Keratinocyte (primary cell): ENCODE measurements around the gene YAF2. TPM values are rescaled to one million over a fixed set of nuclear protein-coding genes. Genes with fewer than 3 reads are reported as not detected.

Experiments used
- DNase-seq: peaks from one replicate; pipeline ENCODE4 v3.0.0-alpha.2; 2011; ENCODE audit warnings: low read depth, missing footprints, low spot score
- FAIRE-seq: peaks from 2 replicates; lab custom pipeline; 2011; peaks lifted over from hg19 to GRCh38; lab: Jason Lieb, UNC
- H2AFZ ChIP-seq: 2 replicates; pipeline ENCODE4 v1.6.0; 2012; ENCODE audit warnings: low read length, control low read depth, inconsistent platforms; ENCODE audit not compliant: control insufficient read depth
- H3K27ac ChIP-seq: 2 replicates; pipeline ENCODE4 v1.5.1; 2011; ENCODE audit warnings: low read length; ENCODE audit not compliant: control insufficient read depth, insufficient read depth
- H3K27me3 ChIP-seq: 3 replicates; pipeline ENCODE4 v1.6.0; 2011; ENCODE audit warnings: low read length; ENCODE audit not compliant: control insufficient read depth, insufficient read depth; ENCODE audit errors: extremely low read depth
- H3K36me3 ChIP-seq, 2 experiments: 2 replicates in 1 of 2; 3 replicates in 1 of 2; pipeline ENCODE4 v1.5.1; 2011; ENCODE audit warnings: low read length in 2 of 2, mild to moderate bottlenecking in 1 of 2; ENCODE audit not compliant: control insufficient read depth in 2 of 2, insufficient read depth in 2 of 2; ENCODE audit errors: extremely low read depth in 1 of 2
- H3K4me1 ChIP-seq: 3 replicates; pipeline ENCODE4 v1.5.1; 2011; ENCODE audit warnings: low read length; ENCODE audit not compliant: control insufficient read depth, insufficient read depth; ENCODE audit errors: extremely low read depth
- H3K4me2 ChIP-seq: 3 replicates; pipeline ENCODE4 v1.6.0; 2011; ENCODE audit warnings: low read depth, low read length; ENCODE audit not compliant: control insufficient read depth, insufficient read depth; ENCODE audit errors: extremely low read depth
- H3K4me3 ChIP-seq, 3 experiments: fragments of 200-600 bp in 1 of 3; sonication (generic) in 1 of 3; 2 replicates in 2 of 3; 3 replicates in 1 of 3; pipeline ENCODE4 v1.5.1; 2011 to 2016; ENCODE audit warnings: low read length in 3 of 3, mild to moderate bottlenecking in 3 of 3, control low read depth in 2 of 3, inconsistent platforms in 1 of 3, low read depth in 1 of 3, mixed read lengths in 1 of 3, mixed run types in 1 of 3, moderate library complexity in 1 of 3; ENCODE audit not compliant: control insufficient read depth in 2 of 3, insufficient read depth in 2 of 3; ENCODE audit errors: extremely low read depth in 1 of 3
- H3K79me2 ChIP-seq: 2 replicates; pipeline ENCODE4 v1.6.0; 2012; ENCODE audit warnings: low read length; ENCODE audit not compliant: control insufficient read depth, insufficient read depth
- H3K9ac ChIP-seq: 3 replicates; pipeline ENCODE4 v1.6.0; 2011; ENCODE audit warnings: low read length; ENCODE audit not compliant: control insufficient read depth, insufficient read depth; ENCODE audit errors: extremely low read depth
- H3K9me1 ChIP-seq: 3 replicates; pipeline ENCODE4 v1.6.0; 2011; ENCODE audit warnings: low read length; ENCODE audit not compliant: control insufficient read depth, insufficient read depth; ENCODE audit errors: extremely low read depth
- H3K9me3 ChIP-seq: 2 replicates; pipeline ENCODE4 v1.5.1; 2012; ENCODE audit warnings: low read depth, low read length; ENCODE audit not compliant: control insufficient read depth
- H4K20me1 ChIP-seq: 3 replicates; pipeline ENCODE4 v1.6.0; 2011; ENCODE audit warnings: low read length; ENCODE audit not compliant: control insufficient read depth, insufficient read depth; ENCODE audit errors: extremely low read depth
- CTCF ChIP-seq, 3 experiments: IDR thresholded peaks in 1 of 3; conservative IDR thresholded peaks in 1 of 3; optimal IDR thresholded peaks in 1 of 3; 2 replicates in 2 of 3; 3 replicates in 1 of 3; pipeline versions ENCODE3 to v1.5.1; 2011; ENCODE audit warnings: low read length in 3 of 3, mild to moderate bottlenecking in 3 of 3, moderate library complexity in 2 of 3, control low read depth in 1 of 3, inconsistent platforms in 1 of 3; ENCODE audit not compliant: insufficient read depth in 2 of 3; ENCODE audit errors: extremely low read depth in 1 of 3
- EZH2 ChIP-seq: IDR thresholded peaks from one replicate; pipeline ENCODE4 v1.6.1; 2012; ENCODE audit warnings: inconsistent platforms, mild to moderate bottlenecking, low read length, moderate library complexity
- dilution Hi-C: fragments of 300-500 bp; cut with MboI; formaldehyde crosslinking; loops from one replicate; pipeline ENCODE4 v1.7.0; 2020; ENCODE audit warnings: low sequenced_read_pairs; ENCODE audit not compliant: extremely low pct_ligation_motif_present
- polyA plus RNA-seq, 5 experiments: library from polyadenylated mRNA; depleted of rRNA in 3 of 5; stranded (reverse) in 3 of 5; stranded (forward) in 1 of 5; unstranded in 1 of 5; fragments of >200 nt; gene quantifications; 1 replicate in 1 of 5; 2 replicates in 3 of 5; 3 replicates in 1 of 5; pipeline versions ENCODE4 v1.2.1 to v1.2.3, GENCODE V29; 2011 to 2012; ENCODE audit warnings: missing spikeins in 2 of 5, low read depth in 1 of 5, low replicate concordance in 1 of 5

Gene YAF2
- polyA plus RNA-seq, 1 donor (not counting 4 experiments of a cell fraction or from before 2014, with no cell fraction given): 15.3 TPM

DNA sequence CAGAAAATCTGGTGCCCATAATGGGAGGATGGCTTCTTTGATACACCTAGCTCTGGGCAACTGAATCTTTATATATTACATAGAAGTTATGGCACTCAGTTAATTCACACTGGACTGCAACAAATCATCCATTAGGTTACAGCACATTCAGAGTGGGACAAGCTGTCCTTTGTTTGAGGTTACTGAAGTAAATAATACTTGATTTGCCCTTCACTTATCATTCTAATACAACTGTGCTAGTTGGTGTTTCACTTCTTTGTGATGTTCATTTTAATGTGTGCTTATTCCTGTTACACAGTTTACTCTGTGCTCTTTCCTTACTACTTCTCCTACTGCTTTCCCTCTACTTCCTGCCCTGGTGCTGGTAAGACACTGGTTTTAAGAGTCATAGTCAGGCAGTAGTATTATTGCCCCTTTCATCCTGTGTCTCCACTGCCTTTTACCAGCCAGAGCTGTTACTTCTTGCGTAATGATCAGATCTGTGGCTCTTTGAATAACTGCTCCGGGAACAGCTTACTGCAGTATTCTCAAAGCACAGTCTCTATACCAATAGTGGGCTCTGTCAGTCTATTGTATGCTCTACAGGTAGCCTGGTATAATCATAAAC is 57.0 kb downstream of the YAF2 start:
- Histone ChIP-seq H4K20me1 (no peaks in the 10 kb centered on the region), H2AFZ (no peak overlapping the region), H3K36me3 (no peaks in the 10 kb centered on the region), H3K27me3 (no peaks in the 10 kb centered on the region), H3K4me2 (no peak overlapping the region), H3K4me1 (no peaks in the 10 kb centered on the region), H3K9ac (no peak overlapping the region), H3K27ac (no peak overlapping the region), H3K4me3 (no peak overlapping the region), H3K9me1 (no peaks in the 10 kb centered on the region), H3K79me2 (no peaks in the 10 kb centered on the region), H3K9me3 (no peaks in the 10 kb centered on the region)
- no peak for DNase-seq
- TF ChIP-seq CTCF (optimal IDR thresholded peaks at IDR 0.05 in 1 of 3, IDR thresholded peaks at IDR 0.05 in 1 of 3, conservative IDR thresholded peaks at IDR 0.05 in 1 of 3; ENCODE audit: extremely low read depth in 1 of 3, insufficient read depth in 2 of 3, low read length in 3 of 3) (no peak), EZH2 (no peak)
- no peak for FAIRE-seq
- dilution Hi-C loops: no loop called here

- Histone ChIP-seq H3K9ac (no peak overlapping the region), H3K36me3 (no peaks in the 10 kb centered on the region), H3K4me3 (no peak overlapping the region), H3K4me2 (no peak overlapping the region), H3K27me3 (no peaks in the 10 kb centered on the region), H3K9me1 (no peaks in the 10 kb centered on the region), H3K4me1 (no peaks in the 10 kb centered on the region), H2AFZ (no peak overlapping the region), H3K27ac (no peak overlapping the region), H4K20me1 (no peaks in the 10 kb centered on the region), H3K9me3 (no peaks in the 10 kb centered on the region), H3K79me2 (no peaks in the 10 kb centered on the region)
- DNase-seq (no peak), FAIRE-seq (no peak)
- dilution Hi-C loops: no loop called here
- TF ChIP-seq CTCF (optimal IDR thresholded peaks at IDR 0.05 in 1 of 3, IDR thresholded peaks at IDR 0.05 in 1 of 3, conservative IDR thresholded peaks at IDR 0.05 in 1 of 3; ENCODE audit: extremely low read depth in 1 of 3, insufficient read depth in 2 of 3, low read length in 3 of 3): no peak
- TF ChIP-seq EZH2: no peak
Measured at GRCh38 chr12:42178101-42178500, 59.9 kb downstream of the YAF2 start.
